Hepatic stellate cell (primary cell): ENCODE results near the gene PUSL1.

Source experiments
- DNase-seq: peaks from one replicate; pipeline ENCODE4 v3.0.0; 2011; ENCODE audit warnings: low spot score

Gene PUSL1

GRCh38 chr1:1280782-1281481, 27.5 kb upstream of the PUSL1 start:
- no peak for DNase-seq

- peak; percentile 88 for DNase-seq
These were observed 26.7 kb upstream of the PUSL1 start for GRCh38 chr1:1281533-1282321.

- DNase-seq = no peak
These were observed 25.4 kb upstream of the PUSL1 start for GRCh38 chr1:1282998-1283397.

GRCh38 chr1:1283821-1284220, 24.6 kb upstream of the PUSL1 start:
- peak; percentile 70 for DNase-seq

- DNase-seq = no peak
These were observed 23.9 kb upstream of the PUSL1 start for GRCh38 chr1:1284221-1285101.

- DNase-seq = no peak
These were observed 23.3 kb upstream of the PUSL1 start for GRCh38 chr1:1285102-1285571.

GRCh38 chr1:1285611-1286311, 22.6 kb upstream of the PUSL1 start:
- DNase-seq = no peak

GRCh38 chr1:1286313-1287261, 21.8 kb upstream of the PUSL1 start:
- no peak for DNase-seq

GRCh38 chr1:1287288-1288110, 20.9 kb upstream of the PUSL1 start:
- DNase-seq = no peak

- peak; percentile 92 for DNase-seq
These were observed 18.1 kb upstream of the PUSL1 start for GRCh38 chr1:1290238-1290731.

- DNase-seq = no peak
These were observed 17.3 kb upstream of the PUSL1 start for GRCh38 chr1:1291023-1291528.

GRCh38 chr1:1291548-1292441, 16.6 kb upstream of the PUSL1 start:
- DNase-seq = peak; percentile 64

GRCh38 chr1:1292442-1292779, 16.0 kb upstream of the PUSL1 start:
- no peak for DNase-seq

- no peak for DNase-seq
These were observed 15.5 kb upstream of the PUSL1 start for GRCh38 chr1:1292851-1293250.

- no peak for DNase-seq
These were observed 14.8 kb upstream of the PUSL1 start for GRCh38 chr1:1293263-1294249.

- DNase-seq = no peak
These were observed 14.0 kb upstream of the PUSL1 start for GRCh38 chr1:1294250-1294890.
